ENCODE data around the gene CIROP. TPM values are rescaled to one million over a fixed set of nuclear protein-coding genes. Genes with fewer than 3 reads are reported as not detected.
A peak's percentile ranks its signal among the peaks of the same experiment; 100 is the strongest.

CIROP gene
- total RNA-seq, 2 donors from 2014 or later, result 0.64 to 1.4 TPM

DNA sequence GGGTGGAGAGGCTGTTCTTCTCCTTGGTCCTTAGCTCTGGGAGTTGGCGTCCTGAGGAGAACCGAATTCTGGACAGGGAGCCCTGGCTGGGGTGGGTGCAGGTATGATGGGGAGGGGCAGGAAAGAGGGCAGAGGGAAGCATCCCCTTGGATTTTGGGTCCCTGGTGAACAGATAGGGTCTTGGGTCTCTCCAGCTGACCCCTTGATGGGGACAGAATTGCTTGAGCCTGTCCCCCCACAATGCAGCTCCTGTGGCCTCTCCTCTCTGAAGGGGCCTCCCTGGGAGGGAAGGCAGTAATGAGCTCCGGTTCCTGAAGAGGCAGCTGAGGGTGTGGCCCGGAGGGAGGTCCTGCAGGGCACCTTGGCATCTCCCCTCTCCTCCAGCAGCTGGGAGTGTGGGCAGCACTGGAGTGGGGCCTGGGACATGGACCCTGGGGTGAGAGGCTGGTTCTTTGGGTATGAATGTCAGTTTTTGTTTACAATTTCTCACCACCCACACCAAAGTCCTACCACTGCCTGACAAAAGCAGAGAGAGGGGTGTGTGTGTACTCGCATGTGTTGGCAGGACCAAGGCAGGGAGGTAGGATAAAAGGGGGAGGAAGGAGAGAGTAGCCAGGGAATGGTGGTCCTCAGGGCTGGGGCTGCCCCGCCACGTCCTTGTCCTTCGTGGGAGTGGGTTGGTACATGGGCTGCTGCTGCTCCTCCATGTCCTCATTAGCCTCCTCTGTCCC, 21.9 kb upstream of the CIROP start:
- H3K36me3 Mint-ChIP-seq (ENCODE audit: low read depth), result peaks cover 7% of the 10 kb centered on the region
- Histone ChIP-seq H3K9me3 (ENCODE audit: control insufficient read depth, low read length) (no peaks in the 10 kb centered on the region), H3K36me3 (ENCODE audit: control insufficient read depth, insufficient read depth, low read length) (no peaks in the 10 kb centered on the region), H3K27ac (ENCODE audit: low read depth, low read length) (no peak overlapping the region), H3K27me3 (ENCODE audit: control insufficient read depth, insufficient read depth, low read length, poor library complexity, severe bottlenecking) (no peaks in the 10 kb centered on the region), H3K4me3 (ENCODE audit: low read length) (no peak overlapping the region), H3K4me1 (ENCODE audit: control insufficient read depth, insufficient read depth, low read length) (no peaks in the 10 kb centered on the region), H3K9ac (ENCODE audit: extremely low read depth, low read length, poor library complexity, severe bottlenecking) (no peak overlapping the region)
- H3K9me3 Mint-ChIP-seq, result no peaks in the 10 kb centered on the region
- TF ChIP-seq, protein P1, sequence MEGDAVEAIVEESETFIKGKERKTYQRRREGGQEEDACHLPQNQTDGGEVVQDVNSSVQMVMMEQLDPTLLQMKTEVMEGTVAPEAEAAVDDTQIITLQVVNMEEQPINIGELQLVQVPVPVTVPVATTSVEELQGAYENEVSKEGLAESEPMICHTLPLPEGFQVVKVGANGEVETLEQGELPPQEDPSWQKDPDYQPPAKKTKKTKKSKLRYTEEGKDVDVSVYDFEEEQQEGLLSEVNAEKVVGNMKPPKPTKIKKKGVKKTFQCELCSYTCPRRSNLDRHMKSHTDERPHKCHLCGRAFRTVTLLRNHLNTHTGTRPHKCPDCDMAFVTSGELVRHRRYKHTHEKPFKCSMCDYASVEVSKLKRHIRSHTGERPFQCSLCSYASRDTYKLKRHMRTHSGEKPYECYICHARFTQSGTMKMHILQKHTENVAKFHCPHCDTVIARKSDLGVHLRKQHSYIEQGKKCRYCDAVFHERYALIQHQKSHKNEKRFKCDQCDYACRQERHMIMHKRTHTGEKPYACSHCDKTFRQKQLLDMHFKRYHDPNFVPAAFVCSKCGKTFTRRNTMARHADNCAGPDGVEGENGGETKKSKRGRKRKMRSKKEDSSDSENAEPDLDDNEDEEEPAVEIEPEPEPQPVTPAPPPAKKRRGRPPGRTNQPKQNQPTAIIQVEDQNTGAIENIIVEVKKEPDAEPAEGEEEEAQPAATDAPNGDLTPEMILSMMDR (conservative IDR thresholded peaks at IDR 0.05), result no peak
- no peaks in the 10 kb centered on the region for H3K27me3 Mint-ChIP-seq (ENCODE audit: insufficient read depth)
- no peak overlapping the region for H3K4me3 Mint-ChIP-seq
- no peak for DNase-seq
- H3K27ac Mint-ChIP-seq, result no peak overlapping the region
- 87 to 100% methylated on average over 1 to 8 of the region's 8 CpGs for WGBS, 2 experiments (ENCODE audit: insufficient coverage in 1 of 2, insufficient read length in 1 of 2)
- H3K4me1 Mint-ChIP-seq, result peaks cover 23% of the 10 kb centered on the region

DNA sequence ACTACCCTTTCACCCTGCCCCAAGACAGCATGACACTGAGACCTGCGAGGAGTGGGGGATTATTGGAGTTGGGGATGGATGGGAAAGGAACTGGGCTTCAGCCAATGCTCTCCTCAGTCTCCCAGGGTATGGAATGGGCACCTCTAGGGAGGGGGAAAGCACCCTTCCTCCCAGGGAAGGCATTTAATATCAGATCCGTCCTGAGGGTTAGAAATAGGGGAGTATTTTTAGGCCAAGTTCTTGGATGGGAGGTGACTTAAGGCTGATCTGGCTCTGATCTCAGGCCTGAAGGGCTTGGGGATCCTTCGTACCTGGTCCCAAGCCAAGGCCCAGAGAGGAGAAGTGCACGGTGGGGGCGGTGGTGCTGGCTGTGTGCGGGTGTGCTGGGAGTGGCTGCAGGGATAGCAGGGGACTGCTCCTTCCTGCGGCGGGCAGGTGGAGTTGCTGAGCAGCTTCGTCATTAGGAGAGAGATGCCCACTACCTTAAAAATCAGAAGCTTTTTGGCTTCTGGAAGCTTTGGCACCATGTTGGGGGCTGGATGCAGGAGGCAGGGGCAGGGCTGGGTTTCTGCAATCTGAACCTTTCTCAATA, 21.2 kb upstream of the CIROP start:
- TF ChIP-seq, protein P1 (conservative IDR thresholded peaks at IDR 0.05), result peak; percentile 40
- H3K4me3 Mint-ChIP-seq, result no peak overlapping the region
- H3K27me3 Mint-ChIP-seq (ENCODE audit: insufficient read depth), result no peaks in the 10 kb centered on the region
- Histone ChIP-seq H3K27ac (ENCODE audit: low read depth, low read length) (no peak overlapping the region), H3K27me3 (ENCODE audit: control insufficient read depth, insufficient read depth, low read length, poor library complexity, severe bottlenecking) (no peaks in the 10 kb centered on the region), H3K36me3 (ENCODE audit: control insufficient read depth, insufficient read depth, low read length) (no peaks in the 10 kb centered on the region), H3K9me3 (ENCODE audit: control insufficient read depth, low read length) (no peaks in the 10 kb centered on the region), H3K9ac (ENCODE audit: extremely low read depth, low read length, poor library complexity, severe bottlenecking) (no peak overlapping the region), H3K4me3 (ENCODE audit: low read length) (no peak overlapping the region), H3K4me1 (ENCODE audit: control insufficient read depth, insufficient read depth, low read length) (peaks cover 5% of the 10 kb centered on the region)
- peaks cover 7% of the 10 kb centered on the region for H3K36me3 Mint-ChIP-seq (ENCODE audit: low read depth)
- DNase-seq, result no peak
- no peaks in the 10 kb centered on the region for H3K9me3 Mint-ChIP-seq
- WGBS, 2 experiments (ENCODE audit: insufficient coverage in 1 of 2, insufficient read length in 1 of 2), result 87 to 97% methylated on average over 3 to 9 of the region's 9 CpGs
- peaks cover 30% of the 10 kb centered on the region for H3K4me1 Mint-ChIP-seq
- H3K27ac Mint-ChIP-seq, result no peak overlapping the region

DNA sequence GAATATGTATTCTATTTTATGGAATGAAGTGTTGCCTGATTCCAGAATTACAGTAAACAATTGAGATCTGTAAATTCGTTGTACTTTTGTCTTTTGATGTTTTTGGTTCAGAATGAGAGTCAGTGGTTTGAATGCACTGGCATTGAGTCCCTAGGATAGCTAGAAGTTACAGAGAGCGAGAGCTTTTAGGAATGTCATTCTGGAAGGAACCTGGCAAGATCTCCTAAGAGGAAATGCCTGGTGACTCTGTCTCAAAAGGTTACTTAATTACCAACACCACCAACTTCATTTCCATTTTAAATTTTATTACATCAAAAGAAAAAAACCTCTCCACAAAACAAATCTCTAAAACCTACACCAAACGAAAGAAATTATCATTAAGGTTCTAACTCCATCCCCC, 20.2 kb upstream of the CIROP start:
- Histone ChIP-seq H3K36me3 (ENCODE audit: control insufficient read depth, insufficient read depth, low read length) (no peaks in the 10 kb centered on the region), H3K9me3 (ENCODE audit: control insufficient read depth, low read length) (no peaks in the 10 kb centered on the region), H3K27me3 (ENCODE audit: control insufficient read depth, insufficient read depth, low read length, poor library complexity, severe bottlenecking) (no peaks in the 10 kb centered on the region), H3K9ac (ENCODE audit: extremely low read depth, low read length, poor library complexity, severe bottlenecking) (no peak overlapping the region), H3K4me1 (ENCODE audit: control insufficient read depth, insufficient read depth, low read length) (peaks cover 5% of the 10 kb centered on the region), H3K4me3 (ENCODE audit: low read length) (no peak overlapping the region), H3K27ac (ENCODE audit: low read depth, low read length) (no peak overlapping the region)
- Mint-ChIP-seq H3K9me3 (no peaks in the 10 kb centered on the region), H3K27me3 (ENCODE audit: insufficient read depth) (no peaks in the 10 kb centered on the region), H3K36me3 (ENCODE audit: low read depth) (peaks cover 7% of the 10 kb centered on the region), H3K4me1 (peaks cover 36% of the 10 kb centered on the region), H3K4me3 (no peak overlapping the region), H3K27ac (no peak overlapping the region)
- WGBS, 2 experiments (ENCODE audit: insufficient coverage in 1 of 2, insufficient read length in 1 of 2), result 84 to 89% methylated on average over 2 to 3 of the region's 3 CpGs
- DNase-seq, result no peak
- TF ChIP-seq, protein P1 (conservative IDR thresholded peaks at IDR 0.05), result no peak

Measured in endodermal cell (in vitro differentiated cells).